22Rv1 (cell line): ENCODE results near the gene ZNF438.

ENCODE experiments used
- CTCF ChIP-seq: fragments of 450-650 bp; IDR thresholded peaks from 2 replicates; pipeline ENCODE4 v1.5.1; 2017; ENCODE audit warnings: mild to moderate bottlenecking
- ZFX ChIP-seq: fragments of 450-650 bp; IDR thresholded peaks from 2 replicates; pipeline ENCODE4 v1.6.1; 2017; ENCODE audit warnings: antibody characterized with exemption, borderline replicate concordance

- no peak for TF ChIP-seq CTCF
- no peak for TF ChIP-seq ZFX
Measured at GRCh38 chr10:30863516-30864210, 168.0 kb downstream of the ZNF438 start.
